SK-N-DZ (cell line): ENCODE data around the gene CFAP141.

Experiments
- DNase-seq: peaks from one replicate; pipeline ENCODE4 v3.0.0-alpha.2; 2015; ENCODE audit warnings: low spot score
- small RNA-seq, 2 experiments: library from RNA; depleted of rRNA; stranded (forward); fragments of <200 nt; gene quantifications; one replicate each; pipeline ENCODE3, GENCODE V24; 2014

CFAP141 gene

GRCh38 chr1:154171880-154172279 lies 34.3 kb downstream of the CFAP141 start:
- no peak for DNase-seq

DNA sequence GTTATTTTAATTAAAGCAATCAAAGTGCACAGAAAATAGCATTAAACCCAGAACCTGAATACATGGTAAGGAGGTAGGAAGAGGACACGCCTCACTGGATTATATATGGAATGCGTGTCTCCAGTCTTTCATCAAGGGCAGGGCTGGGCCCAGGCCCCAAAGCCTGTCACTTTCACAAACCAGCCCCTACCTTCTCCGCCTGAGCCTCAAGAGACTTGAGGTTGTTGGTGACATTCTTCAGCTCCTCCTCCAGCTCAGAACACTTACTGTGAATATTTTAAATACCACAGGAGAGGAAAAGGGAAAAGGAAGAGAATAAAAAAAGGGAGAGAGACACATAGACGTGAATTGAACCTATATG lies 34.9 kb downstream of the CFAP141 start:
- DNase-seq, result no peak

- DNase-seq, result no peak
Measured at GRCh38 chr1:154170547-154171222, 35.4 kb downstream of the CFAP141 start.

DNA sequence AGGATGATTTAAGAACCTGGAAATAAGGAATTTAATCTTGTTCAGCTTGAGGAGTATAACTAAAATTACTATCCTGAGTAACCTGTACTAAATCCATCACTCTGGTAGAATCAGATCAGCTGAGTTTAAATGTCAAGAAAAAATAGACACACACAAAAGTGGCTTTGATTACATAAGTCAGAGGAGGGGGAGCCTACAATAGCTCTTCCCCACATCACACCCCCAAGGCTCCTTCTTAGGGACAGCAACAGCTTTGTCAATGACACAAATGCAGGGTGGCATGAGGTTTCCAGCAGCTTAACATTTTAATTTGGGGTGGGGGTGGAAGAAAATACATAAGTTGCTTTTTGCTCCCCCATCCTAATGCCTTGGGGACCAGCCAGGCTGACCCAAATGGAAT lies 38.7 kb downstream of the CFAP141 start:
- DNase-seq, result no peak

DNA sequence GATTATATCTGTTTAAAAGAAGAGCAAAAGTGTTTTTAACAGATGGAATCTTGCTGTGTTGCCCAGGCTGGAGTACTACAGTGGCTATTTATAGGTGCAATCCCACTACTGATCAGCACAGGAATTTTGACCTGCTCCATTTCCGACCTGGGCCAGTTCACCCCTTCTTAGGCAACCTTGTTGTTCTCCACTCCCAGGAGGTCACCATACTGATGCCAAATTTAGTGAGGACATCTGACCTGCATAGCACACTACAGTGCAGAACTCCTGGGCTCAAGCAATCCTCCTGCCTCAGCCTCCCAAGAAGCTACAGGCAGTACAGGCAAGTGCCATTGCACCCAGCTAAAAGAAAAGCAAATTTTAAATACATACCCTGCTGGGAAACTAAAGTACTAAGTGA lies 39.9 kb downstream of the CFAP141 start:
- no peak for DNase-seq

- no peak for DNase-seq
Measured at GRCh38 chr1:154159554-154159953, 46.6 kb downstream of the CFAP141 start.

DNA sequence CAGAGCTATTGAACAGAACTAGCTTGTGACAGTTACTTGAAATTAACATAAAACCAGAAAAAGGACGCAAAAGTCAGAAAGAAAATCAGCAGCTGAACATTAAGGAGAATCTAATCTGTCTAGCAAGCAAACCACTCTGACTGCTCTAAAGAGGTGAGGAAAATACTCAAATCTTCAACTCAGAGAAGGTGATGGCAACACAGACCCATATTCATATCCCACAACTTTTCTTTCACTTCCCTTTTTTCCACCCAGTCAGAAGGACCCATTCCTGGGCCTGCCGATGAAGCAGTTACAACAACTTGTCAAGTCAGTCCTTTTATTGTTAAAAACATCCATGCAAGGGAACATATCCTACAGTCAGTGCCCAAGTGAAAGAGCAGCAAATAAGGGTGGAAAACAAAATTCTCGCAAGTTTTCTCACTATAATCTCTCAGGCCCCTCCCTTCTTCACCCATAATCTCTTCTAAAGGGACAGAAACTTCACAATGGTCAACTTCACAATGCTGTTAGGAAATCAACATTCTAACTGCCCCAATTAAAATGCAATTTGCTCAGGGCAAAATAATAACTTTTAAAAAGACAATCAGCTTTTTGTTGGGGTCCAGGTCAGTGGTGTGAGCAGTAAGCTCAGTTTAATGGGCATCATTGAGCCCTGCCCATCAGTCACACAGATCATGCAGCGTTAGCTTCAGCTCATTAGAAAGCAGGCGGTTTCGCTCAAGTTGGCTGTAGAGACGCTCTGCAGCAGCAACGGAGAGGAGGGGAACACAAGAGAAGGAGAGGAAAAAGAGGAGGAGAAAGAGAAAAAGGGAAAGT lies 47.6 kb downstream of the CFAP141 start:
- no peak for DNase-seq

GRCh38 chr1:154157520-154158306 lies 48.4 kb downstream of the CFAP141 start:
- no peak for DNase-seq

DNA sequence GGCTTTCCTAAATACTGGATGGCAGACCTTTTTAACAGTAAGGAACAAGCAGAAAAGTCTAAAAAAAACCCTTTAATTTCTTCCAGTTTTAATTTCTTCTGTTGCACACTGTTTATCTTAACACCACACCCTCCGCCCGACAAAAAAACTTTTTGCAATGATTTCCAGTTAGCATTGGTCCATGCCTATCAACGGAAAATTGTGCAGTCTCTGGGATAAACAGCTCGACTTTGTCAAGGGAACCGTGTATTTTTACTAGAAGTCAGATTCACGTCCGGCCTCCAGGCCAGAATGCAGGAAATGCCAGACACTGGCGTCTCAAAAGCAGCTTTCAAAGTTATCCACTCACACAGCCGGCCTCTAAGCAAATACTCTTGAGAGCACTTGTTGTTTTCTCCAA lies 50.9 kb downstream of the CFAP141 start:
- DNase-seq, result no peak

DNA sequence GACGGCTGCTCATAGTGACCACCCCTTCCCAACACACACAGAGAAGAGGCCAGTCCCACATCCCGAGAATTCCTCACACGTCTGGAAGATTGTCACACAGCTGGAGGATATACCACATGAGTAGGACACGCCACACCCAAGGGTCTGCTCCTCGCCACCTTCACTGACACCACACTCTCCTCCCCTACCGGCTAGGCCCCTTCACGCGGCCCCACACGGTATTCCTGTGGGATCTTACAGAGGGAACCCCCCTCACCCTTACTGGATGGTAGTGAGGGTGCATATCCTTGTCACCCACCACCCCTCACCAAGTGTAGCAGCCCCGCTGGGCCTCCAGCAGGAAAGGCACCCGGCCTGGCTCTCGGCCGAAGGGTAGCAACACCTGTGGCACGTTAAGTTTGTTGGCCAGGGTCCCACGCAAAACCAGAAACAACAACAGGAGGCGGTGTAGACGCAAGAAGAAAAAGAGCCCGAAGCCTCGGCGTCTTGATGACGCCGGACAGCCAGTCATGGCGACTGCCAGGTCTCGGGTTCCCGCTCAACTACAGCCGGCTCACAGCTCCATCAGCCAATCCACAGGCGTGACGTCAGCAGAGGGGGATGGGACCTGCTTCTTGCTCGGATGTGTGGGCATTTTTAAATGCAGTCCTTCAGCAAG lies 51.5 kb downstream of the CFAP141 start, which contains the start of gene NUP210L:
Gene NUP210L (minus strand): TSS at position 540 of the 658 bp plus-strand sequence.
- DNase-seq, result no peak

GRCh38 chr1:154154053-154154452 lies 52.1 kb downstream of the CFAP141 start:
- no peak for DNase-seq

DNA sequence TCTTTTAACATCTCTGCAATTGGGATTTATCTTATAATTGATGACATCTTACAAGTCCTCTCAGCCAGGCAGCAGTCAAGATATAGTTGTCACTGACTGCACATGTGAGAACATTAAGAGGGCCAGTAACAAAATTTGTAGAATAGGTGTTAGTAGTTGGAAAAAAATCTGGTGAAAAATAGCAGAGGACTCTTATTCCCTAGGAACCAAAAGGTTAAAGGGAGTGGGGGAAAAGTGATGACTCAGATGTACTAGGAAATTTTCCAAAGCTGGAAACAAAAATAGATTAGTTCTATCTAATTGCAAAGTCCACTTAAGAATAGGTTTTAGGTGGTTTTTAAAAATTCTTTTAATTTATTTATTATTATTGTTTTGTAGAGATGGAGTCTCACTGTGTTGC lies 54.8 kb downstream of the CFAP141 start:
- DNase-seq, result no peak

Small RNA genes lying within 50 kb of the gene (small RNA-seq; reads per million reads assigned to genes)
- gene MIR190B, result 0 to 0.18 reads per million in 2 experiments
